ENCODE measurements around the gene SERPINE1.

SERPINE1 gene

DNA sequence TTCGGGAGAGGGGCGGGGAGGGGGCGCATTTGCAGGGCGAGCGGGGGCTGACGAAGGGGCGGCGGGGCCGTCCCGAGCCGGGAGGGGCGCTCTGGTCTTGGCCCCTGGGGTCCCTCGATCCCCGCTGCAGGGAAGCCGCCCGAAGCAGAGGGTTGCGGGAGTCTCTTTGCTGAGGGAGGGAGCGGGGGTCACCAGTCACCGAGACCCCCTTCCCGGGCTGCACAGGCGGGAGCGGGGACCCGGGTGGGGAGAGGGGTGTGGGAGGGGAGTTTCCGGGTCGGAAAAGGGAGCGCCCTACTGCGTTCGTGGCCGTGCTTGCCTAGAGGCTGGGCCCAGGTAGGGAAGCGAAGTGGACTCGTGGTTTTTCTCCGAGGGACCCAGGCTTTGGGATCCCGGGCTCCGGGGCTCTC is 27.8 kb downstream of the SERPINE1 start:
- DNase-seq (ENCODE audit: extremely low read depth, low read depth) = no peak

DNA sequence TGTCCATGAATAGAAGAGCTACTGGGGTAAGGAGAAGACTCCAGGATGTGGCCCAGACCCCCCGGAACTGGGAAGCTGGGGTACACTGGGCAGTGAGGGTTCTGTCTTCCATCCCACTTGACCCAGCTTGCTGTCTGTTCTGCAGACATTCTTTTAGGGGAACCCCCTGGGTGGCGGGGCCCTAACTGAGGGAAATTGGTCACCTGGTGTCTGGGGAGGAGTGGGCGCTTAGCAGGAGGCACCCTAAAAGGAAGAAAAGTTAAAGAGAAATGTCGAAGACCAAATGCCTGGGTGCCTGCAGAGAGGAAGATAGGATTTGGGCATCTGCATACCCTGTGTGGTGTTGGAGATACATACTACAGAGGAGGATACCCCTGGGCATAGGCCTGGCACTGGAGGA is 28.4 kb downstream of the SERPINE1 start:
- no peak for DNase-seq (ENCODE audit: extremely low read depth, low read depth)
- no peak for TF ChIP-seq CTCF (IDR thresholded peaks at IDR 0.05; ENCODE audit: low read depth, low read length)

More for the DNA sequence above, 27.8 kb downstream of the SERPINE1 start:
- TF ChIP-seq CTCF (IDR thresholded peaks at IDR 0.05; ENCODE audit: low read depth, low read length) = no peak

DNA sequence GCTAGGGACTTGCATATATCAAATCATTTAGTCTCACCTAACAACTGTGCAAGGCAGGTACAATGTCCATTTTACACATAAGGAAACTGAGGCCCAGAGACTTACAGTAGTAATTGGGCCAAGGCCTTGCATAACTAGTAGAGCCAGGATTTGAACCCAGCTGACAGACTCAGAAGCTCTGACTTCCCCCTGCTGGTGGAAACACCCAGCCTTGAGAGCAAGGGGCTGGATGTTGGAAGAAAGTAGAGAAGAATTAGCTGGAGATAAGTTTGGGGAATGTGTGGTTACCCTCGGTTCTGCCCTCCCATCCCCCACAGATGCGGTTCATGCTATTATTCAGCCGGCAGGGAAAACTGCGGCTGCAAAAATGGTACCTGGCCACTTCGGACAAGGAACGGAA is 29.4 kb downstream of the SERPINE1 start:
- TF ChIP-seq CTCF (IDR thresholded peaks at IDR 0.05; ENCODE audit: low read depth, low read length) = no peak; the same call in 1 of the 2 replicates
- no peak for DNase-seq (ENCODE audit: extremely low read depth, low read depth)

DNA sequence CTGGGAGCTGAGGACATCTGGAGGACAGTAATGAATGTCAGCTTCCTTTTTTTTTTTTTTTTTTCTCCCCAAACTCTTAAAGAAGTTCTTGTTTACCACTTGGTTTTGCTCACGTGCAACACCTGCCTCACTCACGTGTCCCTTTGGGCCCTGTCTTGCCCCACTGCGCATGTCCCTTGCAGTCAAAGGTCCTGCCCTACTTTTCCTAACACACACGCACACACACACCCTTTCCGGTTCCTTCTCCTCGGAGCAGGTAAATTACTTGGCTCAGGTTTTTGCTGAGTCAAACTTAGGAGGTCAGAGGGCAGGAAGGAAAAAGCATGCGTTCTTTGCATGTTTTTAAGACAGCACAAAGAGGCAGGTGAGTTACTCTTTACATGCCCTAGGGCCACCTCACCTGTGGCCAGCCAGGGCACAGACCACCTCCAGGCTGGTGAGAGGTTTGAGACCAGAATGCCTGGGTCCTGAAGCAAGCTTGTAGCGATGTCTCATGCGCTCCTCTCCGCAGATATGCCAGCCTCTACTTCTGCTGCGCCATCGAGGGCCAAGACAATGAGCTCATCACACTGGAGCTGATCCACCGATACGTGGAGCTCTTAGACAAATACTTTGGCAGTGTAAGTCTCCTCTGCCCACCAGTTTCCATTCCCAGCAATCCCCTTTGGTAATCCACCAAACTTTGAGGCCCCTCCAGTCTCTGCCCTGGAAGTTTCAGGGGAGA is 30.1 kb downstream of the SERPINE1 start:
- DNase-seq (ENCODE audit: extremely low read depth, low read depth) = no peak

DNA sequence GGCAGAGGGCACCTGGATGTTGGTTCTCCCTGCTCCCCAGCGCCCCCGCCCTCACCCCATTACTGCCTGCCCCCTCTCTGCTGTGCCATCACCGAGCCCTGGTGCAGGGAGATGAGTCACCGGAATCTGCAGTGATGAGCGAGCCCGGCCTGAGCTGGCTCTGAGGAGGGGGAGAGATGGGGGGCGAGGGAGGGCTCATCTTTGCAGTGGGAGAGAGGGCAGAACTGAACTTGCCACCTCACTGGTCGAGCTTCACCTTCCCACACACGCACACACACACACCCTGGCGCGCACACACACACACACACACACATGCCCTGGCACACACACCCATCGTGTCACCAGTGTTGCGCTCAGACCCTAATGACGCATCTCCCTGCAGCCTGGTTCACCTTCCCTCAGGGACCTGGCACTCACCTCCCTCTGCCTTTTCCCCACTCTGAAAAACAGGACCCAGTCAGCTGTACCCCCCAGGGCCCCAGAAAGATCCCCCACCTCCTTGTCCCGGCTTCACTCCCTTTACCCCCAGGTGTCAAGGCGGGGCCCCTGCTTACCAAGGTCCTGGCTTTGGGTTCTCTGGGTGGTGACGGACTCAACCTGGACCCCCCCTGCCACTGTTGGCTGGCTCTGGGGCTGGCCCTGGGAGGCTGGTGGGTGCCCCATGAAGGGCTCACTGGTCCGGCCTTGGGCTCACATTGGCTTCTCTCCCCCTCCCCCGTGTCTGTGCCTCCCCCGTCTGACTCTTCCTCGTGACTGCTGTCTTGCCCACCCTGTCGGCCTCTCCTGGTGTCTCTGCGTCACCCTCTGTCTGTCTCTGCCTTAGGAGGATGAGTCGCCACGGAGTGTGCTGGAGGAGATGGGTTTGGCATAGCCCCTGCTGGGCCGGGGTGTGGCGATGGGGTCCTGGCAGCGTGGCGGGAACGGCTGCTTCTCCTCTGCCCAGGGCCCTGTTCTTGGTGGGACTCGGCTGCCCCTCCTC is 33.1 kb downstream of the SERPINE1 start:
- DNase-seq (ENCODE audit: extremely low read depth, low read depth) = no peak
- no peak for TF ChIP-seq CTCF (IDR thresholded peaks at IDR 0.05; ENCODE audit: low read depth, low read length)

More for the DNA sequence above, 30.1 kb downstream of the SERPINE1 start:
- no peak for TF ChIP-seq CTCF (IDR thresholded peaks at IDR 0.05; ENCODE audit: low read depth, low read length)

DNA sequence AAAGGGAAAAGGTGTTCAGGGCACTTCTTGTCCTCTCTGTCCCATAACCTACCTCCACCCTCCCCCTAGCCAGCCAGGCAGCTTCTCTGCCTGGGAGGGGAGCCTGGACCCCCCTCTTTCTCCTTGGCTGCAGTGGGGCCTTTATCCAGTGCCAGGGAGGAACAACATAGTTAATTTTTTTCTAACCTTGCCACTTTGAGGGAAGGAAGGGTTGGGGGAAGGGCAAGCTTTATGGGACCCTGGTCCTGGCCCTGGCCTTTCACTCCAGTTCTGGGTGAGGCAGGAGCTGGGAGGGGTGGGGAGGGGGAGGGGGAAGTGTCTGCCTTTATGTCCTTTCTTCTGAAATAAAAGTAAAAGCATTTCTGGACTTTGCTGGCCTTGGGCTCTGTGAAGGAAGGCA is 34.0 kb downstream of the SERPINE1 start:
- TF ChIP-seq CTCF (IDR thresholded peaks at IDR 0.05; ENCODE audit: low read depth, low read length) = no peak
- DNase-seq (ENCODE audit: extremely low read depth, low read depth) = no peak

Data from AG09319 (cell line).